HG03521 (cell line): ENCODE results near the gene NPLOC4.
"Not testable (repeated sequence)": the region's sequence is repeated elsewhere in the genome, so short reads cannot be mapped to it uniquely, and the experiment has no call there.

Experiments used
- ATAC-seq: cut with Tn5 transposase; IDR thresholded peaks from one replicate; pipeline ENCODE4 v1.9.1; 2021; ENCODE audit warnings: mild to moderate bottlenecking, moderate library complexity; ENCODE audit not compliant: unreplicated experiment

NPLOC4 gene

DNA sequence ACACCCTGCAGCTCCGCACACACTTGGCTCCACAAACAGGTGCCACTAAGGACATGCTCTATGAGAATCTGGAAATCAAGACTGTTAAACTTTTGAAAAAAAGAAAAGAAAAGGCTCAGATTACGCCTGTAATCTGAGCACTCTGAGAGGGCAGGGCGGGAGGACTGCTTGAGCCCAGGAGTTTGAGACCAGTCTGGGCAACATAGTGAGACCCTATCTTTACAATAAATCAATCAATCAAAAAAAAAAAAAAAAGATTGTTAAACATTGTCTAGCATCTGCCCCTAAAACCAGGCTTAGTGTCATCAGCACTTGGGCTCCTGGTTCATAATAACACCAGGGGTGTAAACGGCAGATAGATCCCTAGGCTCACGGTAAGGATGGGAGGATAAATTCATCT lies 47.3 kb downstream of the NPLOC4 start:
- ATAC-seq = no peak

DNA sequence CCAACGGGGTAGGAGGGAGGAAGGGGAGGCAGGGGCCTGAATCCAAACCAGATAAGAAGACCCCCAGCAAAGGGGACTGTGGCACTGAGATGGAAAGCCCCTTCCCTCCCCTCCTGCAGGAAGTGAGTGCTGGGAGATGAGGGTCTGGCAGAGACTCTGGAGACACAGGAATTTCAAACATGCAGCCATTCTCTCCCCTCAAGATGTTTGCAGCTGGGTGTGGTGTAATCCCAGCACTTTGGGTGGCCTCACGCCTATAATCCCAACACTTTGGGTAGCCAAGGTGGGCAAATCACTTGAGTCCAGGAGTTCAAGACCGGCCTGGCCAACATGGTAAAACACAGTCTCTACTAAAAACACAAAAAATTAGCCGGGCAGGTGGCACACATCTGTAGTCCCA lies 50.8 kb downstream of the NPLOC4 start:
- ATAC-seq = no peak

DNA sequence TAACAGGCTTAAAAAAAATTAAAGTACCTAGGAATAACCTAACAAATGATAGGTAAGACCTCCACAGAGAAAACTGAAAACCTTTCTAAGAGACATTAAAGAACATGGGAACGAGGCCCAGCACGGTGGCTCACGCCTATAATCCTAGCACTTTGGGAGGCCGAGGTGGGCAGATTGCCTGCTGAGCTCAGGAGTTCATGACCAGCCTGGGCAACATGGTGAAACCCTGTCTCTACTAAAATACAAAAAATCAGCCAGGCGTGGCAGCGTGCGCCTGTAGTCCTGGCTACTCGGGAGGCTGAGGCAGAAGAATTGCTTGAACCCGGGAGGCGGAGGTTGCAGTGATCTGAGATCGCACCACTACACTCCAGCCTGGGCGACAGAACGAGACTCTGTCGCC lies 52.1 kb downstream of the NPLOC4 start:
- not testable (repeated sequence) for ATAC-seq

DNA sequence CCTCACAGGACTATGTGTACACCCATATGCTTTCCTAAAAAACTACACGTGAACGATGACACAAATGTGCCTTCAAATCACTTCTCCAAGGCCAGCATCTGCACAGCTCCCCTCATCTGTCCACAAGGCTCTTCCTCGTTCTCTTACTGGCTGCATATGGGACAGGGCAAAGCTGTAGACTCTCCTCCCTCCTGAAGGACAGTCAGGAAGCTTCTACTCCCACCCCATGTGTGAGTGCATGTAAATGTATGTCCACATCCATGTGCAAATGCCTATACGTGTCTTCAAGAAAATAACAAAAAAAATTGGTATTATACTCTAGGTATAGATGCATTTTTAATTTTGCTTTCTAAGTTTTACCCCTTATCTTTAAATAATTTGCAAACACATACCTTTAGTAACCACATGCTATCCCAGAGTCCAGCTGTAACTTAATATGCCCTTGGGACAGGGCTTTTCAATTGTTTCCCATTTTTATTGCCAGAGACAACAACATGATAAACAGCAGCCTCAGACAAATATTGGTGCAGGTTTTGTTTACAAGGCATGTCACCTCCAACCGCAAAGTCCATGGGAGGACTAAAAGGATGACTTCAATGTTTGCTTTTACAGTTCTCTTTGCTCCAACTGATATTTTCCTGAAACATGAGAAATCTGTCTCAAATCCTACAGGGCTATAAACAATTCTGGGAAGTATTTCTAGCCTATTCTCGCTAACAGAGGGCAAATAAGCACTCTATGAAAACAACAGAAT lies 53.1 kb downstream of the NPLOC4 start:
- no peak for ATAC-seq

DNA sequence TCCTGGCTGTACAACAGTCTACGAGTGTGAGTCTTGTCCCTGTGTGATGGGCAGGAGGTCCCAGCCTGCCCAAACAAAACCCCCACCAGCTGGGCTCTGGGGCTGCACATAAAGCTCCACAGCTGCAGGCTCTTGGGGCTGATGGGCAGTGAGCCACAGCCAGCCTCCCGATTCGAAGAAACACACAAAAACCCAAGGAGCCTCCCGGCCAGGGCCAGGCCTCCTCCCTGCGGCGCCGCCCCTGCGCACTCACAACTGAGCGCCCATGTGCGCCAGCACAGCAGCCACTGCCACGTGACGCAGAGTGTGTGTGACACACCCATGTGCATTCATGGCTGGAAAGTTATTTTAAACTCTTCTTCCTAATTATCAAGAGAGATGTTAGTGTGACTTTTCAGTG lies 54.2 kb downstream of the NPLOC4 start:
- no peak for ATAC-seq

DNA sequence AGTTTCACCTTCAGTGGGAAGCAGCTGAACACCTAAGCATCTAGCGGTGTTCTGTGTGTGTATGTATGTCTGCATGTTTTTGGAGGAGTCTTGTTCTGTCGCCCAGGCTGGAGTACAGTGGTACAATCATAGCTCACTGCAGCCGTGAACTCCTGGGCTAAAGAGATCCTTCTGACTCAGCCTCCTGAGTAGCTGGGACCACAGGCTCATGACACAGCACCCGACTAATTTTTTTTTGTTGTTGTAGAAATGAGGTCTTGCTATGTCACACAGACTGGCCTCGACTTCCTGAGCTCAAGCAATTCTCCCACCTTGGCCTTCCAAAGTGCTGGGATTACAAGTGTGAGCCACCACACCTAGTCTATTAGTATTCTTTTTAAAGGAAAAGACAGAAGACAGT lies 54.6 kb downstream of the NPLOC4 start:
- ATAC-seq = no peak

DNA sequence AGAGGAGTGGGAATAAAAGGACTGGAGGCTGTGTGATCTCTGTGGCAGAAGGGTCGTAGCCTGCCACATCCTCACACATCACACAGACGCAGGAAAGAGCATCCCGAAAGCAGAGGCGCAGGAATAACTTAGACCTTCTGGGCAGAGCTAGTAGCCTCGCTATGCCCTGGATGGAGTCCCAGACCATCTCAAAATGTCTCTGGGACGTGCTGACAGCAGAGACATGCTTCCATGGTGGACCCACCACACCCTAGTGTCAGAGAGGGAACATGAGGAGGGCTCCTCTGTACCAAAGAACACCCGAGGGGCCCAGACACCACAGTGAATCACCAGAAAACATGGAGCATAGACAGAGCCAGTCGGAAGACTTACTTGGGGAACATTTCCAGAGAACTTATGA lies 55.2 kb downstream of the NPLOC4 start:
- no peak for ATAC-seq

DNA sequence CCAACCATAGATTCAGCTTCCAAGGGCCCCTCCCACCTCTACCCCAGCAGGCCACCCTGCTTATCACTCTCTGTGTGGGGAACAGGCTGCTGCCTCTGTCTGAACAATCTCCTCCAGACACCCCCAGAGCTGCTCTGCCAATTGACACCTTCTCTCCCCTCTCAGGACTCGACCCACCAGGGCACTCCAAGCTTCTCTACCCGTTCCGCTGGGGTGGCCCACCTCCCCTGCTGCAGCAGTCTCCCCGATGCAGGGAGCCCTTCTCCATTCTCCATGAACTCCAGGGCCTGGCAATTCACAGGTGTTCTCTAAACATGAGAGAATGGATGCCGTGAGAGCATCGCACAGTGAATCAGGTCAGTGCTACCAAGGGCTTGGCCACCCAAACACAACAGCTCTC lies 56.4 kb downstream of the NPLOC4 start:
- no peak for ATAC-seq

DNA sequence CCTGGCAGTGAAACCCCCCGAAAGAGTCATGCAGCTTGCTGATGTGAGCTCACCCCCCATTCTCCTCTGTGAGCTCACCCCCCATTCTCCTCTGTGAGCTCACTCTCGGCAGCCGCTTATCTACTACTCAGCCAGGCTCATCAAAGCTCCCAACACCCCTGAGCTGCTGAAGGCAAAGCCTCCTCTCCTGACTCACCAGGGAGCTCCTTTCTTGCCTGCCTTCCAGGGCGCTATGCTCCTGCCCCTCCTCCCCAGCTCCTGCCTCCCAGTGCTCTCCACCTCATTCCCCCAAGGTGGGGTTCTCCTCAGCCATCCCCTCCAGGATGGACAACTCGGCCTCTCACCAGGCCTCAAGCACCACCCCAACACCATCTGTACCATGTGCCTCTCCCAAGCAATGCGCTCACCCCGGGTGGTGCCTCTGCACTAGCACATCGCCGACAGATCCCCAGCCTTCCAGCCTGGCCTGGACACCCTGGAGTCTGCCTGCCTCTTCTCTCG lies 57.0 kb downstream of the NPLOC4 start:
- no peak for ATAC-seq

DNA sequence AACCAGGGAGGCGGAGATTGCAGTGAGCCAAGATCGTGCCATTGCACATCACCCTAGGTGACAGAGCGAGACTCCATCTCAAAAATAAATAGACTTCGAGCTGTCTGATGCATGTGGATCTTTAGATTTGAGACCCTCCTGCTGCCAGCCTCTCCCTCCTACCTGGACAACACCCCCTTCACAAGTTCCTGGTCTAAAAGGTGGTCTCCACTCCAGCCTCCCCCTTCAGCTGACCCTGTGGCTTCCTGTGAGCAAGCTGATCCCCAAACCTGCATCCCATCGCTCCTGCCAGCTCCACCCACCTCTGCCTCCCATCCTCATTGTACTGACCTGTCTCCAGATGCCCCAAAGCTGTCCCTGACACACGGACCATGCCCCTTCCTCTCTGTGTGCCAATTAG lies 57.6 kb downstream of the NPLOC4 start:
- ATAC-seq = no peak

DNA sequence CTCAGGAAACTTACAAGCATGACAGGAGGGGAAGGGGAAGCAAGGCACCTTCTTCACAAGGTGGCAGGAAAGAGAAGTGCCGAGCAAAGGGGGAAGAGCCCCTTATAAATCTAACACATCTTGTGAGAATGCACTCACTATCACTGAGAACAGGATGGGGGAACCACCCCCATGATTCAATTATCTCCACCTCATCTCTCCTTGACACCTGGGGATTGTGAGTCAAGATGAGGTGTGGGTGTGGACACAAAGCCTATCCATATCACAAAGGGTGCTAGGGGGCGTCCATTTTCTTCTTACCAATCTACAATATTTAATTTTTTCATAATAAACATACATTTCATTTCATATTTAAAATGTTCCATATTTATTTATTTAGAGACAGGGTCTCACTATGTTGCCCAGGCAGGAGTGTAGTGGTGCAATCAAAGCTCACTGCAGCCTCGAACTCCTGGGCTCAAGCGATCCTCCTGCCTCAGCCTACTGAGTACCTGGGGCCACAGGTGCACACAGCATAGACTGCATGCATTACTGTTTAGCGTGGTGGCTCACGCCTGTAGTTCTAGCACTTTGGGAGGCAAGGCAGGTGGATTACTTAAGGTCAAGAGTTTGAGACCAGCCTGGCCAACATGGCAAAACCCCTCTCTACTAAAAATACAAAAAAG lies 58.2 kb downstream of the NPLOC4 start:
- no peak for ATAC-seq

DNA sequence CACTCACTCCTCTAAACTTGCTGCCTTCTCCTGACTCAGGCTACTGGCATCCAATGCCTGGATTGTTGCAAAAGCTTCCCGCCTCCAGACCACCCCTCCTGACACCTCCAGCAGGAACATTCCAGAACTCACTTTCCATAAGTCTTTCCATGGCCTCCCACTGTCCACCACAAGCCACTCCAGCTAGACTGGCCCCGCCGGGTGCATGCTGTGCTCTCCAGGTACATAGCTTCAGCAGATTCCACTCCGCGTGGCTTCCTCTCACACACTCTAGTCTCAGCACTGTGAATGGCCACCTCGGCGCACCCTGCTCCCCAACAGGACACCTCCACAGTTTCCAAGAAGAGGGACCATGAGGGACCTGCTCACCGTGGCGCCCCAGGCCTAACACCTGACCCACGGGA lies 58.9 kb downstream of the NPLOC4 start:
- no peak for ATAC-seq

DNA sequence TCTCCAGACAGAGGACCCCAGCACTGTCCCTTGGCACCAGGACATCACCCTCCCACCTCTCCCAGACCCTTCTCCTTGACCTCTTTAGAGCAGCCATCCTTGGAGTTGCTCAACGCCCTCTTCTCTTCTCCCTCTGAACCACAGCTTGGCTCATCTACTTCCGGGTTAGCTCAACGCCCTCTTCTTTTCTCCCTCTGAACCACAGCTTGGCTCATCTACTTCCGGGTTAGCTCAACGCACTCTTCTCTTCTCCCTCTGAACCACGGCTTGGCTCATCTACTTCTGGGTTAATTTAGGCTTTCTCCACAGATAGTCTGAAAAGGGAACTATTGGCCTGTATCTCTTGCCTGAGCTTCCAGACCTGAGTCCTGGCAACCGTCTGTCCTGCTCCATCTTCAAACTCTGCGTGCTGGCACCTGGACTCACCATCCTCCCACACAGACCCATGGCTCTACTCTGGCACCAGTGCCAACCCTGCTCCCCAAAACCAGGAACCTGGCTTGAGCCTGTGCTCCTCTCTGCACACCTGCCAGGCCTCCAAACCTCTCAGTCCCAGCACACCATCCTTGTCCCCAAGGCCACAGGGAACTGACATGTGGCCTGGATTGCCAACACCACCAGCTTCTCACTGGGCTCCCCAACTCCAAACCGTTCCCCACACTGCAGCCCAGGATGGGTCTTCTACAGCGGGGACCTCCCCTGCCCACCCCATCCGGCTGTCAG lies 59.5 kb downstream of the NPLOC4 start:
- no peak for ATAC-seq

DNA sequence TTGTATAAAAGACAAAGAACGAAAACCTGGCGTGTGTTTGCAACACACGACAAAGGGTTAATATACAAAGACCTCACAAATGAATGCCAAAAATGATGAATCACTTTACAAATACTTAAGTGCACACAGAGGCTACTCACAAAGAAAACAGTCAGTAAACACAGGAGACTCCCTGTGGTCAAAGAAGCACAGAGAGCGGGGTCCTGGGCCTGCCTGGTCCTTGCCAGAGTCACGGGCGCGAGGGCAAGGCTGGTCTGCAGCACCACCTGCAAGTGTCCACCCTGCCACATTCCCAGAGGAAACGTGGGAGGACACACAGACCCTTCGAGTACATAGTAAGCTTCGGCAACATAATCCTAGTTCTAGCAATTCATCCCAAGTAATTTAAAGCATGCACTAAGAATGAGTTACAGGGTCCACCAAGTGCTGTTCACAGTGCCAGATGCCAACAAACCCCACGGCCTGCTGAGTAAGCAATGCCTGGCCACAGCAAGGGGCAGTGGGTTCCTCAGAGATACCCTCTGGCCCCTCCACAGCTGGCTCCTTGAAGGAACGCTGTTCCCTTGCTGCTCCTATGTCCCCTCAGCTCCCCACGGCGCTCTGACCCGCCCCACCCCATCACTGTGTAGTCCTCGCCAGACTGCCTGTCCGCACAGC lies 60.2 kb downstream of the NPLOC4 start:
- no peak for ATAC-seq

DNA sequence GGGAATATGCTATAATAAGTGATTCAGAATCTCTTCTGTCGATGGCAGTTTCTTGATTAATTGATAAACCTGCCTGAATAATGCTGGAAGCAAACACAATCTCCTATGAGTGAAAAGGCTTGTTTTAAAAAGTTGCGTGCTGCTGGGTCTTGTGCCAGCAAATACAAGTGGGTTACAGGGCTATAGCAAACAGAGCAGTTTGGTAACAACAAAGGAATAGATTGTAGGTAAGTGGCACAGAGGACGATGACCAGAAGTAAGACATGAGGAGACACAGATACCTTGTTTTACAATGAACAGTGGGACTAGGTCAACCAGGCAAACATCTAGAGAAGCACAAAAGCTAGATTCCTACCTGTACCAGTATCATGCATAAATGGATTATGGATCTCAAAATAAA lies 61.1 kb downstream of the NPLOC4 start:
- no peak for ATAC-seq

DNA sequence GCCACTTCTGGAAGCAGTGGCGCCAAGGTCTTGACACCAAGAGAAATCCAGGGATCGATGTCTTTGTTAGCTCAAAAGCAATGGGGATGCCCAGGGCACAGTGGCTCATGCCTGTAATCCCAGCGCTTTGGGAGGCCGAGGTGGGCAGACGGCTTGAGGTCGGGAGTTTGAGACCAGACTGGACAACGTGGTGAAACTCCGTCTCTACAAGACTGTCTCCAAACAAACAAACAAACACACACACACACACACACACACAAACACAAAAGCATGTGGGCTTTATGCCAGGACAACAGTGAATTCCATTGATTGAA lies 62.3 kb downstream of the NPLOC4 start:
- ATAC-seq = no peak

DNA sequence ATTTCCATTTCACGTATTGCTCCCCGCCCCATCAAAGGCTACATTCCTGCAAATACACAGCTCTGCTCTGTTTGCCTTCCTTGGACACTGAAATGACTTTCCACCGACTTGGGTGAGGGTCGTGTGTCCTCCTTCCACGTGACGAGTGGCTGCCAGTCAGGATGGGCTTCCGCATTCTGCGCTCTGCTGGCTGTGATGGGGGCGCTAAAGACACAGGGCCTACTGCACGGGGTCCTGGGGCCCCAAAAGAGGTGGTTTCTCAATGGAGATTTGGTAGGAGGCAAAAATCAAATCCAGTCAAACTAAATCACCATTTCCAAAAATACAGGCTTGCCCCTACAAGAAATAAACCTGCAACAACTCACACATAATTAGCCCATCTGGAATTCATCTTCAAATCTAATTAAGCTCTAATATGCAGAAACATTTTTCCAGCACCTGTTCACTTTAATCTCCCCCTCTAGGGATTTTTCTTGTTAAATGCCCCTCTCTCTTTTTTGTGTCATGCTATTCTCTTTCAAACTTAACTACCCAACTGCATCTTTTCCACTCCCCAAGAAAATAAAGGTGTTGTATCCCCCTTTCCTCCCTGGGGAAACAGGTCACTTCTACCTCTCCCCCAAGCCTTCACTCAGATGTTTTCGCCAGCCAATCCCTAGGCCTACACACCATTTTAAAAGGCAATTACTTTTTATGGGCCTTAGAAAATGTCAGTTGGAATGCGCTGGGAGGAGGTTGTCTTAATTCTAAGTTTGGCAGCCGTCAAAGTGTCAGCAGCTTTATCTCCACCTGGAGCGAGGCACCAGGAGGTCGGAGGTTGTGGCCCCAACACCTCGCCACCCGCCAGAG lies 62.9 kb downstream of the NPLOC4 start:
- ATAC-seq = no peak

DNA sequence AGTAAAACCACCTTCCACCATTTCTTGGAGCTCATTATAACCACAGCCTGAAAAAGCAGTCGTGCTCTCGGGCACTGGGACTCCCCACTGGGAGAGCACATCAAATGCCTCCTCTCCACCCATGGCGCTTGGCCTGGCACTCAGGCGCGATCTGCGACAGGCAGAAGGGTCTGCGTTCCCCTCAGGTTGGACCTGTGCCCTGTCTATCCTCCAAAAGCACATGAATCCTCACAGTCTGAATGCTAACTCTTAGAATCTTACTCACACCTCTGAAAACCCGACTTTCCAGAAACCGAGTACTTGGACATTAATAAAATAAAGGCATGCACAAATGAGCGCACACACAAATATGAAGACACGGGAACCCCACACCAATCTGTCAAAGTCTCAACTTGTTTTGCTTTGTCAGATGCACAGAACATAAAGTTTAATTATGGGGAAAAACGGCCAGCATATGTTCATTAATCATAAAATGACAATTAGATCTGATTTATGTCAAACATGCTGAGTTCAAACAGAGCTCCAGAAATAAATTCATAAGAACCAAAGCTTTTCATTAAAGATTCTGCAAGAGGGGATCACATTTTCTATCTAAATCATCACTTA lies 64.2 kb downstream of the NPLOC4 start:
- ATAC-seq = no peak

DNA sequence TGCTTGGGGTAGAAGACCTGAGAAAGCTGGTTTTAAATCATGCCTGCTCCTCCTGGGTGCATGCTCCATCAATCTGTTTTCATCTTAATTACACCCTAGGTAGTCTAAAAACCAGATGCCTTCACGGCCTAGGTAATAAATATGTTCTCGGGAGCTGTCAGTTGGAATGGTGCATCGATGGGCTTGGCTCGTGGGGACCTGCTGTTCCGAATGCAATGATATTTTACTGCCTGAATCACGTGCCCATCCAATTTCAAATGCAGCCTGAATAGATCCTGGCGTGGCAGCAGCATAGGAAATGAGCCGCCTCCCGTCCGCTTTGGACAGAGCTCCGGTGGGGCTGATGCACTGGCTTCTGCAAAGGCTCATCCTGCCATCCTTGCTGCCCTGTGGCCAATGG lies 65.9 kb downstream of the NPLOC4 start:
- ATAC-seq = no peak

DNA sequence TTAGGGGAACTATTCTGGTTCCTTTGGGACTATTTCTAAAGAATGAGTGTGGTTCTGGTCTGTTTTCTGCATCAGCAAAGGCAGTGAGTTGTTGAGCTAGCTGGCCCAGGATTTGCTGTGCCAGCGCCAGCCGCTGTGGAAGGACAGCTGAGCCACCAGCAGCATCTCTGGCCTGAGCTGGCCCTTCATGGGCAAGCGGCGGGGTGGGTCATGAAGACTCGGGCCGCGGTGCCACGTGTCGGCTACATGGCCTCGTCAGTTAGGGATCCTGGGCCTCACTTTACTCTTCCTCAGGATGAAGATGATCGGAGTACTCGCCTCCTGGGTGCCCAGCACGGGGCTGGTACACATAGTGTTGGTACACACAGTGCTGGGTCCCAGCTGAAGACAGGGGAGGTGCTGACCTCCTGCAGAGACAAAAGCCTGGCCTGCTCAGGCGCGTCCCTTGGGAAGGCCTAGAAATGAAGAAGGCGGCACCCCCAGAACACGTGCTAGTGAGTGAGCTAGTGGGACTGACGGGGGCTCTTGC lies 66.9 kb downstream of the NPLOC4 start:
- no peak for ATAC-seq
